HepG2 (cell line): ENCODE measurements around the gene RPS10. TPM values are rescaled to one million over a fixed set of nuclear protein-coding genes. Genes with fewer than 3 reads are reported as not detected.

Experiments
- CHCHD3 ChIP-seq: sonication (generic); formaldehyde crosslinking; IDR thresholded peaks from 2 replicates; pipeline ENCODE4 v1.8.0; 2022; ENCODE audit warnings: mild to moderate bottlenecking, missing genetic modification reagents, moderate library complexity
- ELF3 ChIP-seq: IDR thresholded peaks from 2 replicates; pipeline ENCODE4 v1.6.1; 2016; ENCODE audit warnings: missing genetic modification reagents, missing compliant biosample characterization
- IRX3 ChIP-seq: sonication (generic); formaldehyde crosslinking; IDR thresholded peaks from 2 replicates; pipeline ENCODE4 v1.8.1; 2023; ENCODE audit warnings: mild to moderate bottlenecking, low read depth, missing genetic modification reagents, borderline replicate concordance
- KLF9 ChIP-seq: IDR thresholded peaks from 2 replicates; pipeline ENCODE4 v1.6.1; 2016; ENCODE audit warnings: low read depth
- MBNL3 ChIP-seq: fragments of 250-450 bp; sonication (Bioruptor Pico); conservative IDR thresholded peaks from 2 replicates; pipeline ENCODE4 v1.8.0; 2022; ENCODE audit warnings: mild to moderate bottlenecking, inconsistent platforms
- NFYB ChIP-seq: sonication (generic); formaldehyde crosslinking; IDR thresholded peaks from 2 replicates; pipeline ENCODE4 v1.4.0; 2020; ENCODE audit warnings: missing genetic modification reagents
- PRDM10 ChIP-seq: sonication (generic); formaldehyde crosslinking; IDR thresholded peaks from 2 replicates; pipeline ENCODE4 v1.4.0; 2020; ENCODE audit warnings: low read depth, missing genetic modification reagents
- RAD51 ChIP-seq: fragments of 450-650 bp; IDR thresholded peaks from 2 replicates; pipeline ENCODE4 v1.6.1; 2016; ENCODE audit warnings: borderline replicate concordance
- RELA ChIP-seq: sonication (generic); formaldehyde crosslinking; IDR thresholded peaks from 2 replicates; pipeline ENCODE4 v1.4.0; 2020; ENCODE audit warnings: missing genetic modification reagents
- SALL2 ChIP-seq: sonication (generic); formaldehyde crosslinking; IDR thresholded peaks from 2 replicates; pipeline ENCODE4 v1.8.1; 2023; ENCODE audit warnings: mild to moderate bottlenecking, missing genetic modification reagents, inconsistent platforms
- SAP130 ChIP-seq: IDR thresholded peaks from 2 replicates; pipeline ENCODE4 v1.6.1; 2016; ENCODE audit warnings: low read depth
- SMC3 ChIP-seq: IDR thresholded peaks from 2 replicates; pipeline ENCODE4 v1.6.1; 2011; ENCODE audit warnings: low read length, improper control_type of control experiment
- SNRNP70 ChIP-seq: fragments of 200-400 bp; formaldehyde crosslinking; IDR thresholded peaks from 2 replicates; pipeline ENCODE4 v1.6.1; 2017; ENCODE audit warnings: mild to moderate bottlenecking, low read depth, low read length, moderate library complexity
- TBP ChIP-seq: sonication (generic); formaldehyde crosslinking; IDR thresholded peaks from 2 replicates; pipeline ENCODE4 v1.5.0; 2020; ENCODE audit warnings: missing genetic modification reagents
- TBX2 ChIP-seq: sonication (generic); formaldehyde crosslinking; IDR thresholded peaks from 2 replicates; pipeline ENCODE4 v1.5.0; 2020; ENCODE audit warnings: missing genetic modification reagents, mild to moderate bottlenecking, borderline replicate concordance
- TGIF2 ChIP-seq: IDR thresholded peaks from 2 replicates; pipeline ENCODE4 v1.6.1; 2016; ENCODE audit warnings: control low read depth, missing compliant biosample characterization
- U2AF1 ChIP-seq: fragments of 200-400 bp; formaldehyde crosslinking; optimal IDR thresholded peaks from 2 replicates; pipeline ENCODE3; 2017; ENCODE audit warnings: mild to moderate bottlenecking, low read depth, low read length
- ZBTB7A ChIP-seq: sonication (generic); formaldehyde crosslinking; IDR thresholded peaks from 2 replicates; pipeline ENCODE4 v1.8.0; 2022; ENCODE audit warnings: mild to moderate bottlenecking, missing genetic modification reagents
- ZBTB8A ChIP-seq: sonication (generic); formaldehyde crosslinking; IDR thresholded peaks from 2 replicates; pipeline ENCODE4 v1.4.0; 2020; ENCODE audit warnings: mild to moderate bottlenecking, low read depth, missing genetic modification reagents, borderline replicate concordance
- ZNF3 ChIP-seq: IDR thresholded peaks from 2 replicates; pipeline ENCODE4 v1.7.0; 2017; ENCODE audit warnings: inconsistent platforms
- ZNF501 ChIP-seq: sonication (generic); formaldehyde crosslinking; IDR thresholded peaks from 2 replicates; pipeline ENCODE4 v1.5.1; 2020; ENCODE audit warnings: mild to moderate bottlenecking, moderate library complexity, missing genetic modification reagents
- ZNF572 ChIP-seq: sonication (generic); formaldehyde crosslinking; IDR thresholded peaks from 2 replicates; pipeline ENCODE4 v1.5.1; 2020; ENCODE audit warnings: mild to moderate bottlenecking, missing genetic modification reagents
- ZNF746 ChIP-seq: sonication (generic); formaldehyde crosslinking; IDR thresholded peaks from 2 replicates; pipeline ENCODE4 v1.8.0; 2022; ENCODE audit warnings: mild to moderate bottlenecking, missing genetic modification reagents
- polyA plus RNA-seq, 8 experiments: library from polyadenylated mRNA; depleted of rRNA in 3 of 8; stranded (reverse) in 7 of 8; unstranded in 1 of 8; fragments of >200 nt; fragmentation: Illumina TruSeq in 4 of 8; extraction: Trizol in 4 of 8; gene quantifications; 2 replicates each; pipeline versions ENCODE4 v1.2.1 to v1.2.3, GENCODE V29; 2011 to 2016; ENCODE audit warnings: low read depth in 4 of 8, missing spikeins in 1 of 8, mixed read lengths in 1 of 8; ENCODE audit not compliant: insufficient read depth in 1 of 8
- total RNA-seq, 5 experiments: library from RNA; depleted of rRNA; stranded (reverse); fragments of >200 nt; fragmentation: Illumina TruSeq; extraction: Trizol; gene quantifications; 2 replicates each; pipeline ENCODE4 v1.2.3, GENCODE V29; 2016; ENCODE audit warnings: low read depth in 1 of 5
- TF ChIP-seq, protein P1 (sequence below), 2 experiments: fragments of 450-650 bp in 1 of 2; sonication (generic) in 1 of 2; formaldehyde crosslinking; IDR thresholded peaks; 2 replicates each; pipeline versions ENCODE4 v1.5.0 to v1.8.0; 2020 to 2022; ENCODE audit warnings: mild to moderate bottlenecking in 1 of 2, missing genetic modification reagents in 1 of 2
- TF ChIP-seq, protein P2 (sequence below), 2 experiments: IDR thresholded peaks; 2 replicates each; pipeline ENCODE4 v1.6.1; 2011 to 2012; ENCODE audit warnings: low read length in 2 of 2, borderline replicate concordance in 1 of 2, low read depth in 1 of 2, mild to moderate bottlenecking in 1 of 2, moderate library complexity in 1 of 2

RPS10 gene
- total and polyA plus RNA-seq, 2 of the 13 experiments (the other 11 are each of a cell fraction or from before 2014, with no cell fraction given) = 2,909 to 4,648 TPM

GRCh38 chr6:34459899-34460593, 34.2 kb upstream of the RPS10 start (continued):
- TF ChIP-seq ZBTB7A (CRISPR knock-in tag) (no peak), SNRNP70 (no peak), ZNF501 (CRISPR knock-in tag) (no peak), TGIF2 (CRISPR knock-in tag) (no peak), SMC3 (peak; percentile 81), ELF3 (CRISPR knock-in tag) (no peak), NFYB (CRISPR knock-in tag) (no peak), ZNF572 (no peak), ZNF746 (CRISPR knock-in tag) (no peak), IRX3 (CRISPR knock-in tag) (no peak), TBX2 (no peak), MBNL3 (no peak), ZBTB8A (CRISPR knock-in tag) (no peak), KLF9 (CRISPR knock-in tag) (no peak), RELA (CRISPR knock-in tag) (no peak), PRDM10 (CRISPR knock-in tag) (no peak), SAP130 (CRISPR knock-in tag) (no peak), SALL2 (no peak), ZNF3 (CRISPR knock-in tag) (no peak), TBP (CRISPR knock-in tag) (no peak), CHCHD3 (CRISPR knock-in tag) (no peak), RAD51 (no peak), U2AF1 (no peak)
- TF ChIP-seq, protein P1, sequence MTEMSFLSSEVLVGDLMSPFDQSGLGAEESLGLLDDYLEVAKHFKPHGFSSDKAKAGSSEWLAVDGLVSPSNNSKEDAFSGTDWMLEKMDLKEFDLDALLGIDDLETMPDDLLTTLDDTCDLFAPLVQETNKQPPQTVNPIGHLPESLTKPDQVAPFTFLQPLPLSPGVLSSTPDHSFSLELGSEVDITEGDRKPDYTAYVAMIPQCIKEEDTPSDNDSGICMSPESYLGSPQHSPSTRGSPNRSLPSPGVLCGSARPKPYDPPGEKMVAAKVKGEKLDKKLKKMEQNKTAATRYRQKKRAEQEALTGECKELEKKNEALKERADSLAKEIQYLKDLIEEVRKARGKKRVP (CRISPR knock-in tag; IDR thresholded peaks at IDR 0.05) = no peak
- TF ChIP-seq, protein P2, sequence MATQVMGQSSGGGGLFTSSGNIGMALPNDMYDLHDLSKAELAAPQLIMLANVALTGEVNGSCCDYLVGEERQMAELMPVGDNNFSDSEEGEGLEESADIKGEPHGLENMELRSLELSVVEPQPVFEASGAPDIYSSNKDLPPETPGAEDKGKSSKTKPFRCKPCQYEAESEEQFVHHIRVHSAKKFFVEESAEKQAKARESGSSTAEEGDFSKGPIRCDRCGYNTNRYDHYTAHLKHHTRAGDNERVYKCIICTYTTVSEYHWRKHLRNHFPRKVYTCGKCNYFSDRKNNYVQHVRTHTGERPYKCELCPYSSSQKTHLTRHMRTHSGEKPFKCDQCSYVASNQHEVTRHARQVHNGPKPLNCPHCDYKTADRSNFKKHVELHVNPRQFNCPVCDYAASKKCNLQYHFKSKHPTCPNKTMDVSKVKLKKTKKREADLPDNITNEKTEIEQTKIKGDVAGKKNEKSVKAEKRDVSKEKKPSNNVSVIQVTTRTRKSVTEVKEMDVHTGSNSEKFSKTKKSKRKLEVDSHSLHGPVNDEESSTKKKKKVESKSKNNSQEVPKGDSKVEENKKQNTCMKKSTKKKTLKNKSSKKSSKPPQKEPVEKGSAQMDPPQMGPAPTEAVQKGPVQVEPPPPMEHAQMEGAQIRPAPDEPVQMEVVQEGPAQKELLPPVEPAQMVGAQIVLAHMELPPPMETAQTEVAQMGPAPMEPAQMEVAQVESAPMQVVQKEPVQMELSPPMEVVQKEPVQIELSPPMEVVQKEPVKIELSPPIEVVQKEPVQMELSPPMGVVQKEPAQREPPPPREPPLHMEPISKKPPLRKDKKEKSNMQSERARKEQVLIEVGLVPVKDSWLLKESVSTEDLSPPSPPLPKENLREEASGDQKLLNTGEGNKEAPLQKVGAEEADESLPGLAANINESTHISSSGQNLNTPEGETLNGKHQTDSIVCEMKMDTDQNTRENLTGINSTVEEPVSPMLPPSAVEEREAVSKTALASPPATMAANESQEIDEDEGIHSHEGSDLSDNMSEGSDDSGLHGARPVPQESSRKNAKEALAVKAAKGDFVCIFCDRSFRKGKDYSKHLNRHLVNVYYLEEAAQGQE (IDR thresholded peaks at IDR 0.05; ENCODE audit: borderline replicate concordance in 1 of 2, low read depth in 1 of 2, low read length in 2 of 2) = no peak
